Stimulated activated CD8-positive, alpha-beta memory T cell treated with anti-CD3 and anti-CD28 coated beads, Interleukin-7, amount 100 ng/mL, for 48 hours (primary cell): ENCODE measurements around the gene MRPS9.

Source experiments
- DNase-seq, 2 donors: peaks; one replicate each; pipeline ENCODE4 v3.0.0-alpha.2; 2020; ENCODE audit warnings: low read depth in 1 of 2; ENCODE audit errors: extremely low read depth in 1 of 2

MRPS9 gene

DNA sequence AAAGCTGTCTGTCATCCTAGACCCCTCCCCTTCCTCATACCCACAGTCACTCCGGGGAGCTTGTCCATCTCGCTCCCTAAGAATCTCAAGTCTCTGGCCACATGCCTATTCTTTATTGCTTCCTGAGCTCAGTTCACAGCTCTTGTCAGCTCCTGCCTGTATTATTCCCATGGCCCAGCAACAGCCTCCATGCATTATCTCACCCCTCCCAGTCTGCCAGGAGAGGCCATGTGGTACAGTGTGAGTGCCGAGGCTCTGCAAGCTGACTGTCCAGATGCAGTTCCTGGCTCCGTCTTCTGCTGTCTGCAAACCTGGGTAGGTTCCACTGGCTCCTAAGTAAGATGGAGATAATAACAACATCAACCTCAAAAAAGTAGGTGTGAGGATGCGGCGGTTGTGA is 79.7 kb downstream of the MRPS9 start:
- DNase-seq, result no peak

DNA sequence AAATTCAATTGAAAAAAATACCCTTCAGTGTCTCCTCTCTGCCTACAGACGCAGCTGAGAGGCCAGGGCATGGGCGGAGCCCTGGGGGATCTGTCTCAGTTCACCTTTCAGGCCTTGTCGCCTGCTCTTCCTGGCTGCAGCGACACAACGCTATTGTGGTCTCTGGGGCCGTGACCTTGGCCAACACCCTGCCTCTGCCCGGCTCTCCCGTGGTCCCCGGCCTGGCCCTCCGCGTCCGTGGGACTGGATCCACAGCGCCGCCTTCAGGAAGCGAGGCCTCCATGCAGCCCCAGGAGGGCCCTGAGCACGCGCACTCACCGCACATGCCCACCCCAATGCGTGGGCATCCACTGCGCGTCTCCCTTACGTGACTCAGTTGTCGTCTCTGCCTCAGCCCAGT is 81.1 kb downstream of the MRPS9 start:
- DNase-seq, result no peak

DNA sequence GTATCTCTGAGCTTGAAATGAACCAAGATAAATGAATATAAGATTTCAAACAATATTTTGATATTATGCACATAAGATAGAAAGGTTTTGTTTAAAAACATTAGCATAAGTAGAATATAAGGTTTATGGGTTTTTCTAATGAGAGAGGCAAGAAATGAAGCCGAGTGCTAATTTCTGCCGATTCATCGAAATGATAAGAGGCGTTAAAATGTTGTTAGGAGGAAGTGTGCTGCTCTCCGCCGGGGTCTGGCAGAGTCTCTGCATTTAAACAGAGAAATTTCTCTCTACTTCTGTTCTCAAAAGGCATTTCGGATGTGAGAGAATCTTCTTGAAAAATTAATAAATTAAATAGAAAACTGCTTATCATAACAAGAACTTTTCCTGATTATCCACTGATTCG is 83.6 kb downstream of the MRPS9 start:
- no peak for DNase-seq

DNA sequence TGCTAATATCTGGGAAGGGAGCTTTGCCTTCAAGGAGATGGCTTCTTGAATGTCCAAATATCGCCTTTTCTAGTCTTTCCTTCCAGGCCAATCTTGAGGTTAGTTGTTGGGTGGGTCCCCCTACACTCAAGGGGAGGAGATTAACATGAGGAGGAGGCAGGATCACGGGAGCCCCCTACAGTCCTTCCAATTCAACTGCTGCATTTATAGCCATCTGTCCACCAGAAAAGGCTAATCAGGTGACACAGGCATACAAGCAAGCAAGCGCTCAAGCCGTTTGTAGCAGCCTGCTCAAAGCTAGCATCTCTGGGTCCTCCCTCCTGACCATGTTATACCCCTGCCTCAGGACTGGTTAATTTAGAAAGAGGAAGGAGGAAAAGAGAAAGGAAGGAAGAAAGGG is 87.6 kb downstream of the MRPS9 start:
- DNase-seq, result no peak

DNA sequence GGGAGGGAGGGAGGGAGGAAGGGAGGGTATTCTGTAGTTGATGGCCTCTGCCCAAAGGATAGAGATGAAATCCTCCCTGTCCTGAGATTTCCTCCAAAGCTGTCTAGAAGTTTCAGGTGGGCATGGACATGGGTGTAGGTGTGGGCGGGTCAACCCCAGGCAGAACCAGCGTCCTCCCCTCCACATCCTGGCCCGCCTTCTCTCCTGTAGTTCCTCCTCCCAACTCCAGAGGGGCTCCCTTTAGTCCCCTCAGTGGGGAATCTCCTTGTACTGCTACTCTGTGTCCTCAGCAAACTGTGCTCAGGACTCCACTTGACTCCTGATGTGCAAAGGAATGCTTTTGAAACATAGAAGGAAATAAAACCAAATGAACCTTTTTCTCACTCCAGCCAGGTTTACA is 88.1 kb downstream of the MRPS9 start:
- DNase-seq, result no peak

DNA sequence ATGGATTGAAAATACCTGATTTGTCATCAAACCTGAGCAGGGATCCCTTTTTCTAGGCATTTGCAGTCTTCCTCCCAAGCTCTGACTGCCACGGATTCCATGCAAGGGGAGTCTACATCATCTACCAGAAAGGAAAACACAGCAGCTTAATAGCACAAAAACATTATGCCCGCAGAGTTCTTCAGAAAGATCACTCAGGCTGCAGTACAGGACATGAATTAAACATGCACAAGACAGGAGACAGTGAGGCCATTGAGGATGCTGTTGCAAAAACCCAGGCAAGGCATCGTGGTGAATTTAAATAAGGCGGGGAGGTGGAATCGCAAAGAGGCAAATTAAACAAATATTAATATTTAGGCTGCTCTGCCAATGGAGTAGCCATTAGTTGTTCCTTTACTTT is 88.5 kb downstream of the MRPS9 start:
- no peak for DNase-seq

DNA sequence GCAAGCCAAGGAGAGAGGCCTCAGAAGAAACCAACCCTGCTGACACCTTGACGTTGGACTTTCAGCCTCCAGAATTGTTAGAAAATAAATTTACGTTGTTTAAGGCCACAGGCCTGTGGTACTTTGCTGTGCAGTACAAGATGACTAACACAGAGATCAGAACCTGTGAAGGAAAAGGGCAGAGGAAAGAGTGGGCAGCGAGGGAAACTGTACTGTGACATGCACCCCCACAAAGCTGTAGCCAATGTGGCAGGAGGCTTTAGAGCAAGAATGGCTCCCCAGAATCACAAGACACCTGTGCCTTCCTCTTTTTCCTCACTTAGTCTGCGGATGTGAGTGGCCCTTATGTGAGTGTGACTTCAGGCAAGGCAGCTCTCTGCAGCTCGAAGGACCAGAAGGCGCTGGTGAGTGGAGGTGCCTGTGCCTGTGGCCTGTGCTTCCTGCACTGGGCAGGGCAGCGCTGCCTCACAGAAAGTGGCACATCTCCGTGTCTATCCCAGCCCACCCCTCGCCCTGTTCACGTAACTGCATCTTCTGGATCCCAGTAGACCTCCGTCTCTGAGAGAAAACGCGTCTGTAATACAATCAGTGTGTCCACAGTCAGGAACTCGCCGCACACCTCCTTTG is 89.5 kb downstream of the MRPS9 start:
- no peak for DNase-seq

DNA sequence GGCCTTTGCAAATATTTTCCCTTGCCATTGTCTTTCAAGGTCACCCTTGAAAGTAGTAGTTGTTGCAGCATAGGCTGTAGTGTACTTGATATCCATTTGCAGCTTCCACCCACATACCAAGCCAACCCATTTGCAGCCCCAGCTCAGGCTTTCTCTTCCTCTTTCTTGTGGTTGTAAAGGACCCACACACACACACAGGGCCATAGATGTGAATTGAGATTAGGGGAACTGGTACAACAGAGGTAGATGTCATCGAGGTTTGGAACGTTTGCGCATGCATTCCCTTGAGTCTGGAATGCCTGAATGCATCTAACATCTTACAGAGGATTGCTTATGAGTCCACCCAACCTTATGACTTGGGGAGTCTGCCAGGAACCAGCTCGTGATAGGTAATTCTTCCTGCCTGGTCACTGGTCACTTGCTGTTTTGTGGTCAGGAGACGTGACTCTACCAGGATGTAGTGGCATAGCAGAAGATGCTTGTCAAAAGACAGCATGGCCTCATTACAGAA is 91.9 kb downstream of the MRPS9 start:
- no peak for DNase-seq

DNA sequence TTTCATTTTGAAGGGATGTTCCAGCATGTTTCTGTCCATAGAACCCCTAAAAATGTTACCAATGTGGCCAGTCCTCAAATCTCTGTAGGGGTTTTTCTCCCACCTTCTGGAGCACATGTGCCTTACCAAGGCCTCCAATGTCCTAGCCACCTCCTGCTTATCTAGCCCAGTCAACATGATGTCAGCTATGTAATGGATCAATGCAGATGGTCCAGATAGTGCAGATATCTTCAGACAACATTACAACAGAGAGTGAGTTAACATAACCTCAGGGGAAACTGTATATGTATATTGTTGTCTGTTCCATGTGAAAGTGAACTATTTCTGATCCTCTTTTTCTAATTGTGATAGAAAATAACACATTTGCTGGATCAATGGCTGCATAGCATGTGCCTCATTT is 92.7 kb downstream of the MRPS9 start:
- DNase-seq, result no peak

DNA sequence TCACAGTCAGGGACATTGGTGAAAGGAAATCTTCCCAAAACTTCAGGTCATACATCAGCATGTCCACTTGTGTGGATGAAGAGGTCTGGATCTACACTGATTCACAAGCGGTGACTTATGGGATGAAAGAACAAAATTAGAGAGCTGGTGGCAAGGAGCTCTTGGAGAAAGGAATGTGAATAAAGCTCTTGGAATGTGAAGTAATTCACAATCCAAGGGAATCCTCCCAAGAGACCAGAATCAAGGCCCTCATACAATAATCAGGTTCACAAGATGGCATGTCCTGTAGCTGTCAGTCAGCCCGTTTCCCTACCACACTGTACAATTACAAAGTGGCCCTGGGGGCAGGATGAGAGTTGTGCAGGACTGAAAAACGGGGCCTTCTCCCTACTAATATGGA is 96.2 kb downstream of the MRPS9 start:
- no peak for DNase-seq

DNA sequence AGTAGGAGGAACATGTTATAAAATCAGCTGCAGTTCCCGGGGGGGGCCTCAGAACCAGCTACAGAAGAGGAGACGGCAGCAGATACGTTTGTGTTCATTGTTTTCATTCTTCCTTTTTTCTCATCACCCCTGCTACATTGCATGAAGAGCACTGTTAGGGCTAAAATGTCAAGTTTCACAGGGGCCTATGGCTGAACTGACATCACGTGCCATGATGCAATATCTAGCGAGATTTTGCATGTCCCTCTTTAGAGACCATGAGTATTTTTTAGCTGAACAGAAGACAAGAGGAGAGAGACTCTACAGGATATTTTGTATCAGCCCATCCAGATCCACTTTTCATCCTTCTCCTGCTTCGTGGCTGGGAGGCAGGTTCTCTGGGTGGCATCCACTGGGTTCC is 97.6 kb downstream of the MRPS9 start:
- DNase-seq, result no peak

DNA sequence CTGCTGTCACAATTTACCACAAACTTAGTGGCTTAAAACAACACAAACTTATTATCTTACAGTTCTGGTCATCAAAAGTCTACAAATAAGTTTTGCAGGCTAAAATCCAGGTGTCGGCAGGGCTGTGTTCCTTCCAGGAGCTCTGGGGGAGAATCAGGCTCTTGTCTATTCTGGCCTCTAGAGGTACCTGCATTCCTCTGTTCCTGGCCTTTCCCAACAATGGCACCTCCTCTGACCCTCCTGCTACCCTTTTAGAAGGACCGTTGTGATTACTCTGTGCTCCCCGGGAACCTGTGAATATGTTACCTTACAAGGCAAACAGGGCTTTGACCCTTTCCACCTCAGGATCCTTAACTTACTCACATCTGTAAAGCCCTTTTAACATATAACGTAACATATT is 98.5 kb downstream of the MRPS9 start:
- no peak for DNase-seq

DNA sequence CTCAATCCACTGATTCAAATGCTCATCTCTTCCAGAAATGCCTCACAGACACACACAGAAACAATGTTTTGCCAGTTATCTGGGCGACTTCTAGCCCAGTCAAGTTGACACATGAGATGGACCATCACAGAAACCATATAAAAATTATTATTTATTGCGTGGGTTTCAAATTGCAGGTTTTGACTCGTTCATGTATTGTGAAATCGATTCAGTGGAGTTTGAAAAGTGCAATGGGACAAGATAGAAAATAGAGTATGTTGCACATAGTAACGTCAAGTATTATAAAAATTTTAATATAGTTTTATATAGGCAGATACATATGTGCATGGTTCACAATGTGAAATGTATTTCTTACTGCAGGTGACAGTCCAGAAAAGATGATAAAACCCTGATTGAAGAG is 100.8 kb downstream of the MRPS9 start:
- DNase-seq, result no peak

DNA sequence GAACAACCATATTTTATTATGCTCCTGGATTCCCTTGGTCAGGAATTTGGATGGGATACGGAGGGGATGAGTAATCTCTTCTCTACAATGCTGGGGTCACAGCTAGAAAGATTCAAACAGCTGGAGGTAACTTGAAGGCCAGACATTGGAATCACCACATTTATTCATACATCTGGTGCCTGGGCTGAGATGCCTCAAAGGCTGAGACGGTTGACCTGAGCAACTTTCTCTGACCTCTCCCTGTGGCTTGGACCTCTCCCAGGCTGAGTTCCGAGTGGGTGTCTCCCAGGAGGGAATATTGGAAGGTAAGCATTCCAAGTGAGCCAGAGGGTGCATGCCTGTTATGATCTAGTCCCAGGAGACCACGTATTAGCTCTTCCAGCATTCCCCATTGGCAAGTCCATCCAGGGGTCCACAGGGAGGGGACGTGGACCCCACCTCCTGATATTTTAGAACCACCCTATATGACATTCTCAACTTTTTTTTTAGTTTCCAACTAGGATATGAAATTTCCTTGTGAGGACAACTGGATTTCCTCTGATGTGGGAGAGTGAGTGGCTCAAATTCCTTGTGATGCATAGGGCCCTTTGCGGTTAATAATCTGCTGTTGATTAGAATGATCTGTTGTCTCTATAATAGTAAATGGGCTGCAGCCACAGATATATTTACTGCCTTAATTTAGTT is 101.8 kb downstream of the MRPS9 start:
- no peak for DNase-seq

DNA sequence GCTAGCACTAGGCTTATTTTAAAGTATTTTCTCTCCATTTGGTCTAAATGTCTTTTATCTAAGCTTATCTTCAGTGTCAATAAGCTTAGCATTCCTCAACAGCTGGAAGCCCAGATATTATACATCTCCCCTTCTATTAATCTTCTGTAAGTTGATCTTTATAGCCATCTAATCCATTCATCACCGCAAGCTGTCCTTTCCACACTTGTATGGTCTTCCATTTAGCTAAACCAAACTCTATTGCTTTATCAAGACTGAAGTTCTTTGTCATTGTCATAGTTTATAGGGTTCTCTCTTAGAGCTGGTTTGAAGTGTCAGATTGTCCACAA is 102.3 kb downstream of the MRPS9 start:
- no peak for DNase-seq

DNA sequence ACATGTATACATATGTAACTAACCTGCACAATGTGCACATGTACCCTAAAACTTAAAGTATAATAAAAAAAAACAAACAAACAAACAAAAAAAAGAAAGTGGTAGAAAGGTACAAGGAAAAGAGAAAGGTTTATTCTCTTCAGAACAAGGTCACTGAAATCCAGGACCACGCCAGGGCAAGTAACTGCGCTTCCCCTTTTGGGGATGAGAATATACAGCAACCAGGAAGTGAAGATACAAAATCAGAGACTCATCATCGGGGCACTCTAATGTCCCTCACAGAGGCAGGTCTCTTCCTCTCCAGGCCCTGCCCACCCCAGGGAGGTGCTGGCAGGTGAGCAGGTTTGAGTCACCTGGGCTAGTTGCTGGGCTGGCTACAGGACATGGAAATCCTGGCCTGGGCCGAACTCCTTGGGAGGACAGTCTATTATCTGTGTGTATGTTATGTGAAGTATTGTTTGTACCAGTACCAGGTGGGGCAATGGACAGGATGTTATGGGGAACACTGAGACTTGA is 103.3 kb downstream of the MRPS9 start:
- no peak for DNase-seq

DNA sequence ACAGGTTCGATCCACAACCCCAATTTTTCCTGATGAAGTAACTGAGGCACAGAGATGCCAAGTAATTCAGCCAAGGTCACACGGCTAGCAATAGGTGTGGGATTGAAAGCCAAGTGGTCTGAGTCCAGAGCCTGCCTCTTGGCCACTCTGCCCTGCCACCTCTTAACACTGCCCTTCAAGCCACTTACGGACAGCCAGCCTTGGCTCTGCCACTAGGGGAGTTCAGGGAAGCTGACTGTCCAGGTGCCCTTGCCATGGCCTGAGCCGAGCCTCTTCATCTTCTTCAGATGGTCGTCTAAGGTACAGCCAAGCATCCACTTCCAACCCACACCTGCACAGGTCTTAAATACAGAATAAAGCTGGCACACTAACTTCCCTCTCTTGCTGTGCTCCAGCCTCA is 104.4 kb downstream of the MRPS9 start:
- DNase-seq, result no peak

DNA sequence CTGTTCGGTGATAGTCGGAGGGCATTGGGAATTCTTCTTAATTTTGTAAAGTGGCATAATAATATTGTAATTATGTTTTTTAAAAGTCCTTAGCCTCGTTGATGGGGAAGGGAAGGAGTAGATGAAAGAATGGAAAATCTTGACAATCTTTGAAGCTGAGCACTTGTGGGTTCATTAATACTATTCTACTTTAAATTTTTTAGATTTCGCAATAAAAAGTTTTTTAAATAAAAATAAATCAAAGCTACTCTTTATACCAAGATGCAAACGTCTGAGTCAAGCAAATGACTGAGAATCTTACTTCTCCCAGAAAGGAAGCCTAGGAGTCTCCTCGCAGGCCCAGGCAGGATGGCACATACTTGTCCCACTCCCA is 105.2 kb downstream of the MRPS9 start:
- DNase-seq, result no peak

DNA sequence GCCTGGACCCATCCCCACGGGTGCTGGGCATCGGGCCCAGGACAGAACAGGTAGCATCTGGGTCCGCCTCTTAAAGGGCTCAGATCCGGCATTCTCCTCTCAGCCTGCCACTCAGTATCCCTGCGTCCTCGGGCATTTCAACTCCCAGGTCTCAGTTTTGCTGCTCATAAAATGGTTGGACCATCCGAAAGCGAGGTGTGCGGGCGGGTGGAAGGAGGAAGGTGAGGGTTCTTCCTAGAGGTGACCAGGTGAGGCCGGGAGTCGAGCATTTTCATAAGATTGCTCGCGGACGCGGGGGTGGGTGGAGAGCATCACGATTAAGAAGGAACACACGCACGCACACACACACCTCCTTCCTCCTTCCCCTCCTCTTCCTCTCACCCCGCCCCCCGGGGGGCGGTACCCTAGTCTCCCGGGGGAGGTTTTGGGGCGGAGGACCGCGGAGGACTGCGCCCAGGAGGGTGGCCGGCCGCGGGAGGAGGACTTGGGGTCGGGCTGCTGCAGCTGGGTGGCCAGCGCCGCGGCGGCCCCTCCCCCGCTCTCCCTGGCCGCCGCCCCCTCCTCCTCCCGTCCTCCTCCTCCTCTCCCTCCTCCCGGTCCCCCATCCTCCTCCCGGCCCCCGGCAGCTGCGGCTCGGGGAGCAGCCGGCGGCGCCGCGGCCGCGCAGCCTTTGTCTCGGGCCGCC is 105.7 kb downstream of the MRPS9 start:
- peak in 1 of 2 donors; percentile 23 for DNase-seq

DNA sequence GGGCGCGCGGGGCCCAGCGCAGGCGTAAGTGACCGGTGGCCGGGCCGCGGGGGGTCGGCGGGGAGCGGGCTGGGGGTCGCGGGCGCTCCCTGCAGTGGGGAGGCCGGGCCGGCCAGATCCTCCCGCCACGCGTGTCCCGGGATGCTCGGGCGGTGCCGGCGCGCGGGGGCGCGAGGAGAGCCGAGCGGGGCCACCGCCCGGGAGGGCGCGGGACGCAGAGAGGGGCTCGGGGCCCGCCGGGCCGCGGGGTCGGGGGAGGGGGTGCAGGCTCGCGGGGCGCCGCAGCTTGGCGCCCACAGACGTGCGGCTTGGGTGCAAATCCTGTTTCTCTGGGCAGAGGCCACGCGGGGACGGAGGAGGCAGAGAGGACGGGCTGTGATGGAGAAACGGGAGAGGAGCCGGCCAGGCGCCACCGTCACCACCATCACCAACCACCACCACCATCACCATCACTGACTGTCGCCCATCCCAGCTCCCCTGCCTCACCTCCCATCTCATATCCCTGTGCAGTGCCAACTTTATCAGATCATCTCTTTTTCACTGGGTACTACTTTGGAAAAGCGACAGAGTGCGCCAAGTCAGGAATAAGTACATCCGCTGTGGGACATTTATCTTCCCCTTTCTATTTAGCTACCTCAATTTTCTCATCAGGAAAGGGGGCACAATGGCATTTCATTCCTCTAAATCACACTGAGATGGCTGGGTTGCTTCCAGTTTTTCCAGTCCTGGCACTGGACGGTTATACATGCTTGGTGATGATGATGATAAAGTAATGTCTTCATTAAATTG is 106.5 kb downstream of the MRPS9 start:
- no peak for DNase-seq

DNA sequence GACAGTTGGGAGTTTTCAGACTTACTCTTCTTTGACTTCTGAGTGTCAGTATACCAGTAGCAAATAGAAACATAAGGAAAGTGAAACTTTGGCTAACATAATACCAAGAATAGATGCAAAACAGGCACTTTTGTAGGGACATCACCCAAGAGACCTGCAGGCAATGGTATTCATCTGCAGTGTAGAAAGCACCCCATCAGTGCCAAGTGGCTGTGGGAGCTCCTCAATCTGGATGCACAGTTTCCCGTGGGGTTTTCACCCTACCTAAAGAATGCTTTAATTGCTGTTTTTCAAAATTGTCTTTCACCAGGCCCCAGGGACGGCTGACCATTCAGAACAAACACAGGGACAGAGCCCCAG is 107.1 kb downstream of the MRPS9 start:
- no peak for DNase-seq

DNA sequence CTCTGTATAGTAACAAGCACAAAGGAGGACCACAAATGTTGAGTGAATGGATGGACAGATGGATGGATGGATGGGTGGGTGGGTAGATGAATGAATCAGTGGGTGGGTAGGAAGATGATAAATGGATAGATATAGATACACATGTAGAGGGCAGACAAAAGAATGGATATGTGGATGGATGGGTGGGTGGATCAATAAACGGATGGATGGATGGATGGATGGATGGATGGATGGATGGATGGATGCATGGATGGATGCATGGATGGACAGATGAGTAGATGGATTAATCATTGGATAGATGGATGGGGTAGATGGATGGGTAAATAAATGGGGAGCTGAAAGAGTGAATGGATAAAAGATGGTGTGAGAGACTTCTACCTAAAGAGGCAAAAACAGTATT is 111.4 kb downstream of the MRPS9 start:
- DNase-seq, result no peak
